ENCODE measurements around the gene ZAR1.

Gene ZAR1

DNA sequence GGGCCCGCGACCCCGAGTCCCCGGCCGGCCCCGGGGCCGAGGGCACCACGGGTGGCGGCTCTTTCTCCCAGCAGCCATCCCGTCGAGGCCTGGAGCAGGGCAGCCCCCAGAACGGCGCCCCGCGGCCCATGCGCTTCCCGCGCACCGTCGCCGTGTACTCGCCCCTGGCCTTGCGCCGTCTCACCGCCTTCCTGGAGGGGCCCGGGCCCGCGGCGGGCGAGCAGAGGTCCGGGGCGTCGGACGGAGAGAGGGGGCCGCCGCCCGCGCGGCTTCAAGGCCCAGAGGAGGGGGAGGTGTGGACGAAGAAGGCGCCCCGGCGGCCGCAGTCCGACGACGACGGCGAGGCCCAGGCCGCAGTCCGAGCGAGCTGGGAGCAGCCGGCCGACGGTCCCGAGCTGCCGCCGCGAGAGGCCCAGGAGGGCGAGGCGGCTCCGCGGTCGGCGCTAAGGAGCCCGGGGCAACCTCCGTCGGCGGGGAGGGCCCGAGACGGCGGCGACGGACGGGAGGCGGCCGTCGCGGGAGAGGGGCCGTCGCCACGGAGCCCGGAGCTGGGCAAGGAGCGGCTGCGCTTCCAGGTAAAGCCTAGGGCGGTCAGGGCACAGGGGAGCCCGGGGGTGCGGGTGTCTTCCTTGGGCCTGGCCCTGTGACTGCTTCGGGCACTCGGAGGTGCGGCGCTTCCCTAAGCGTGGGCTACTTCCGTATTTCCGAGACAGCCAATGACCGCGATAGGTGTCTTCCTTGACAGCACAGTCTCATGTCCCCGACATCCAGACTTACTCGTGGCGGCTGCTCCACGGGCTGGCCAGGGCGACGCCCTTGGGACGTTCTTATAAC lies 845 bp downstream of the ZAR1 start:
- DNase-seq: no peak

DNA sequence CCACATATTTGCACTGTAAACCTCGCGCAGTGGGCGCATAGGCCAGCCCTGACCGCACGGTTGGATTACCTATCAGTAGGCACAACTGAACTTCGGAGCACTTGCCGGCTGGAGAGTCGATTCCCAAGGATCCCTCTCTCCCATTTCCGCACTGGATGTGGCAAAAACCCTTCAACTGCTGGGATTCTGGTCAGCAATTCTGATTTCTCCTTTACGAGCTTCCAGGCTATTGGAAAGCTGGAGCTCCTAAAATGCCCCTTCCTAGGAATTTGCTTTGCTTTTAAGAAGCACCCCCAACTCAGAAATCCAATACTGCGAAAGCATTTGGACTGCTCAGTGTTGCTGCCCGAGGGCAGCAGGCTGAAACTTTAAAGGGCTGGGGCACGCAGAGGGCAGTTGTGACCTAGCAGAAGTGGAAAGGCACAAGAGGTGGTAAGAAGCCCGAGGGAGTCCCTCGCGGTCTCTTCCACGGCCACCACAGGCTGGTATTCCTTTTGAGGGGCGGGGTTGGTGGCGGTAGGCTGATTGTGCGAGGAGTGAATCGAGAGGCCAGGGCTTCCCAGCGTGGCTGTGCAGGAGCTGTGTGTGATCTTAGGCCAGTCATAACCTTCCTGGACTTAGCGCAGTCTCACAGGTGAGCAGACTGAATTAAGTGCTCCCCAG lies 1.6 kb downstream of the ZAR1 start:
- no peak for DNase-seq

DNA sequence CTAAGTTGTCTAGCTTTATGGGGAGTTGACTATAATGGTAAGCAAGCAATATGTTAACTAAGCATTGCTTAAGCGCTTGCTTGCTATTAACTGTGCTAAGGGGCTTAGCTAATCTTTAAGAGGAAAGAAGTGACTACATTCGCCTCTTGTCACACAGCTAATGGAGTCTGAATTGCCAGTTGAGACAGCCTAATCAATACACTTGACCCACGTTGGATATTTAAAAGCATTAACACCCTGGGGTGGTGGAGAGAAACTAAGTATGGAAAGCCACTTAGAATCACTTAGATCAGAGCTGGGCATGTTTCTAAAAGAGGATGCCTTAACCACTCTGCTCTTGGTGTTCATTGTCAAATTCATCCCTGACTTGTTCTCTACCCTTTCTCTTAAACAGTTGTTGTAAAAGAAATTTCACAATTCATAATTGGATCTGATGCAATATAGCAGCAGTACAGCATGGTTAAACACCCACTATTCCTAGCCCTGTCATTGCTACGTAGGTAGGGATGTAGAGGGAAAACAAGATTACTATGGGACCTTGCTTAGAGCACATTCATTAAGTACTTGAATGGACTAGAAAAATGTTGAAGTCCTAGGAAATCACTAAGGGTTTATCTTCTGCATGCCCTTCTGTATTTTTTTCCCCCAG lies 3.5 kb downstream of the ZAR1 start:
- no peak for DNase-seq

DNA sequence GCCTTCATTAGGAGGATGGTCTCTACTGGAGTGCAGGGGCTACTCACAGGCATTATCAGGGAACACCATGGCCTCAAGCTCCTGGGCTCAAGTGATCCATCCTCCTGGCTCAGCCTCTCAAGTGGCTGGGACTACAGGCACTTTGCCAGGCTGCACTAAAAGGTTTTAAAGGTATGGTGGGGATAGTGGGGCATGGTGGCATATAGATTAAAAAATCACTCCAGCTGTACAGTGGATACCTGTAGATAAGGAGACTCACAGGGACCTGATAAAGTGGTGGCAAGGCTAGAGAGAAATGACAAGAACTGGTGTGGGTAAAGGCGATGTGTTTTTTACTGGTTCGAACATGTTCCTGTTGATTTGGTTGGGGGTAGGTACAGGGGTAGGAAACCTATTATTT lies 5.9 kb downstream of the ZAR1 start:
- no peak for DNase-seq

DNA sequence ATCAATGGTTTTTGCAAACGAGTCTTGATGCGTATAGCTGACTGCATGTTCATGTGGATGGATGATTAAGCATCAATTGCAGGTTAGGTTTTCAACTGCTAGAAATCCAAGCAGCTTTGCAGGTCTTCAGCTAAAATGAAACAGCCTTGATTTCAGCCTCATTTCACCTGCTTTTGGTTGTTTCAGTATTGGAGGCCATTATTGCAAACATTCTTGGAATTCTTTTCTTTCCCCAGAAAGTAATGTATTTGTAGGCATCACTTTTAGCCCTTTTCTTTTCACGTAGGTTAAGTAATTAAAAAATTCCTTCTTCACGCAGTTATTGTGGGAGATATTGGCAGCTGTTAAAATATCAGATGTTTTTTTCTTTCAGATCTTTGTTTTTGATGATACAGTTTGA lies 8.8 kb downstream of the ZAR1 start:
- DNase-seq: no peak

DNA sequence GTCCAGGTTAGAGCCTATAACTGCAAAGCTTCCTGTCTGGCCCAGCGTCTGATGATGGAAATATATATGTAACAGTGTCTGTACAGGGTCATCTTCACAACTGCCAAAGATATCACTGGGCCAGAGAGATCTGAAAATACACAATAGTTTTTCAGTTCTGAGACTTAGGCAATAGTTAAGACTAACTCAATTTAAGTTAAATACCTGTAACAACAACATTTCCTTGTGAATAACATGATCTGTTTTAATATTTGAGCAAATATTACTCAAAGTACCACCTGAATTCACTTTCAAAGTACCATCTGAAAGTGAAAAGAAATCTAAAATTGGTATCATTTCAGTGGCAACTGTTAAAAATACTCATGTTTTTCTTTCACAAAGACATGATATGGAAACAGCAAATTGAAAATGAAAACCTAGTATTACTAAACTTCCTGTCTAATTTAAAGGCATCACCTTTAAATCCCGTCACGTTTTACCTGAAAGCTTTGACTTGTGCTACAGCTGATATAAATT lies 9.6 kb downstream of the ZAR1 start:
- DNase-seq: no peak

DNA sequence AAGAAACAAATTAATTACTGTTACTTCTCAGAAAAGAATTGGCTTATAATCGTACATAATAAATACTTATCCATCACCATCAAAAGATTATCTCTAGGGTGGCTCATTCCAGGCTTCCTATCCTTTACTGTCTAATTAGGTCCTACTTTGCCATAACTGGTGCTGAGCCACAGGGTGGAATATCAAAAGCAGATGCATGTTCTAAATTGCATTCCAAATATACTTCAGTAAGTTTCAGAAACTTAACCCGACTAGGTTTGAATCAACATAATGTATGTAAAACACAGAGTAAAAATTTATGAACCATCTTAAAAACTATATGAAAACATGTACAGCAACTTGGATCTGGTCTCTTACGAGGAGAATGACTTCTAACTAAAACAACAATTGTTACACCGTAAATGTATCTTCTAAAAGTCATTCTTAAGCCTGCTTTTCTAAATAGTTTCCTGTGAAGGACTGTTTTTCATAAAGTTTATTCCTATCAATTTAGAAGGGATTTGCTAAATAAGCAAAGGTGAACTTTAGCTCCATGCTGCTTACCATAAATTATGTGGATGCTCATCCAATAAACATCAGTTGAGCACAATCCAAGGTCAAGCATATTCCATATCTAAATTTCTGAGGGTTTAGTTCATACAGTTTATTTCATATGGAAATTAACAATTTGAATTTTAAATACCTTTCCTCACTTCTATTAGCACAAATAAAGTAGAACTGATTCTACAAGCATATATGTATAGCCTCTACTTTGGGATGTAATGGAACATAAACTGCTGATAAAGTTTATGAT lies 13.4 kb downstream of the ZAR1 start:
- DNase-seq: no peak

DNA sequence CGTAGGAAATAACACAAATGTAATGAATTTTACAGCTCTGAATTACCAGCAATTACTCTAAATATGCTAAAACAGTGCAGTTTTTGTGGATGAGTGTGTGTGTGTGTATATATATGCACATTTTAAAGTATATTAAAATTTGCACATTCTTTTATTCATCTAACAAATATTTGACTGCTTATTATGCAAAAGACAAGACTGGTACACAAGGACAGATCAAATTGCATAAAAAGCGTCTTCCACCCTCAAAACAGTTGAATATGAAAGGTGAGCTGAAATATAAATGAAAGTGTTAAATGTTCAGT lies 13.9 kb downstream of the ZAR1 start:
- DNase-seq: no peak

DNA sequence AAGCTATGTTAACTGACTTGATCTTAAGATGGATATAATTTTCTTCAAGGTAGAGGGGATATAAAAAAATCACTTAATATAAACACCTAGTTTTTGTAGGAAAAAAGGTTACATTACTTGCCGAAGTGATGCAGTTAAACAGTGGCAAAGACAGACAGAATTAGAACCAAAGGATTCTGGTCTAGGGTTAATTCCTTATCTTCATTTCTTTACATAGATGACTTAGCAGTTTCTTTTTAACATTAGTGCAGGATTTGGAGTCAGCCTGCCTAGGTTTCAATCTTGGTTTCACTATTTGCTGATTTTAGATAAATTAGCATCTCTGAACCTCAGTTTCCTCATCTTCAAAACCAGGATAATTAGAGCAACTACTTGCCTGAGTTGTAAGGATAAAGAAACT lies 14.3 kb downstream of the ZAR1 start:
- DNase-seq: no peak

DNA sequence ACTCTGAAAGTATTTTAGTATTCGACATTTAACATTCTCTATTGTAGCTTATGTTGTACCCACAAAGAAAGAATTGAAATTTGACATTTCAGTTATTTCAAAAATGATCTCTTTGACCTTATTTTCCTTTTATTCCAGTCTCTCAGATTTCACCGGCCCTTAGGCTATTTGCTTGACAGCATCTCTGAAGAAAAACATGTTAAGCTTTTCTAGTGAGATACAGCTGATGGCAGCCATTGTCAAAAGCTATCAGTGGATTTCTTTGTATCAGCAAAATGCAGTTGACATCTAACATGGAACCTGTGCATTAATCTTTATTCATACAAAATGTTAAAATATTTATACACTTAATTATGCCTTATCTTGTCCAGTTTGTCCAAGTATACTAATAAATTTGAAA lies 16.7 kb downstream of the ZAR1 start:
- no peak for DNase-seq

DNA sequence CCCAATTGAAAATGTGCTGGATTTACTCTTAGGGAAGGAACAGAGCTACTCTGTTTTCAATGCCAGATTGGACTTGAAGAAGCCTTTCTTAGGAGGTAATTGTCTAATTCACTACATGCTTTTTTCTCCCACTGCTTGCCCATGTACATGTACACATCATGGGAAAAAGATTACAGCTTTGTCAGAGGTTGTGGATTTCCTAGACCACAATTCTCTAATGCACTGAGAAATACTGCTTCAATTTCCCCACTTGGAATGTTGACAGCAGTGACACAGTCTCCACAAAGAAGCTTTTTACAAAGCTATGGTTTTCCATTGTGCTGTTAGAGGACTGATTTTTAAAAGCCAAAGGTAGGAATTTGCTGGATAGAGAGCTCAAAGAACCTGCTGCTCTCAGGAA lies 19.5 kb downstream of the ZAR1 start:
- no peak for DNase-seq

DNA sequence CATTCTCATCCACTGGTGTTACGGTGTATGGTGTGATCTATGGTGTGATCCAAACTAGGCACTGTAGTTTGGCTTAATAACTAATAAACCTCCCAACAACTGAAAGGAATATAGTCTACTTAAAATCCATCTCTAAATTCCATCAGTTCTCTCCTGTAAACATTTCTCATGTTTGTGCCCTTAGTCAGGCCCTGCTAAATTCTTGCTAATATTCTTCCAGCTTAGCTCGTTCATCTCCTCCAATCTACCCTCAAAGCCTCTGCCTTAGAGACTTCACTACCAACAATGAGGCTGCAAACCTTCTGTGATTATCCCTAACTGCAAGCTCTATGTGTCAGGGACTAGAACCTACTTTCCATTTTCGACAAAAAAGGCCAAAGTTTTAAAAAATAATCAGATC lies 28.1 kb downstream of the ZAR1 start:
- DNase-seq: no peak

DNA sequence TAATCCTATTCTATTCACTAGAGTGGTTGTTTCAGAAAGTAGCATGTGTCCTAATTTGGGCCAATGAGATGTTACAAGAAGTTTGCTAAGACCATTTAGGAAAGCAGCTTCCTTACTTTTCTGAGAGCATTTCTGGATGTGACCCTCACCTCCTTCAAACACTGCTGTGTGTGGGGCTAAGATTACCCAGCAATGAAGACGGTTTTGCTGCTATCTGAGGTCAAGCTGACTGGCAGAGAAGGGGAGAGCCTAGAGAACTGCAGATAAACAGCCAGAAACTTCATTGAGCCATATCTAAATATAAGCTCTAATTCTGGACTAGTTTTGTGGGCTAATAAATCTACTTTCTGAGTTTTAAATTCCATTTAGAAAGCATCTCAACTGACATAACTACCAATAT lies 36.4 kb downstream of the ZAR1 start:
- DNase-seq: no peak

DNA sequence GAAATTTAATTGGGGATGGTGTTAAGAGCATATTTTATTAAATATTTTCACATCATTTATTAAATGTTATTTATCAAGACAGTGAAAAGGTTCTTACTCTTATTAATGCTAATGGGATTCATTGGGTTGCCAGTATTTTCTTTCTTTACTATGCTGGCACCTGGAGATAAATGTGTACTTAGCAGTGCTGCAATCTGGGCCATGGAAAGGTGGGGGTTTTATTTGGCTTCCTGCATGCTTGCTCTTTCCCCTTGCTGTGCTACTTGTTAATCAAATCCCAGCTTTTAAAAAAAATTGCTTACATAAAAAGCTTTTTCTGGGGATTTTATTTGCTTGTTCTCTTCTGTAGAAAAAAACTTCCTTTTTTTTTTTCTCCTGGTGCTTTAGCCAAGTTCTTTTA lies 48.3 kb downstream of the ZAR1 start:
- DNase-seq: no peak

DNA sequence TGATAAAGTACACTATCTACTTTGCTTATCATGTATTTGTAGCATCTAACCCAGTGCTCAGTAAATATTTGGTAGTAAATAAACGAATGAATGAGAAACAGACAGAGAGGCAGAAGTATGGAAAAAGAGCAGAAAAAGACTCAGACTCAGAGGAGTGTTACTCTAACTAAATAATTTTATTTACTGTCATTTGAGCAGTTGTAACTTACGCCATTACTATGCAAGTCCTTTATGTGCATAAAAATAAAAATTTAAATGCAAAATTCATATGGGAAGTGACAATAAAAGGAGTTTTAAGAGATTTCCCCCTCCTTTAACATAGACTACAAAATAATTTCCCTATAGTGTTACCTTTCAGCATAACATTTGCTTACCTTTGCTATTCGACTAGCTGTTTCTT lies 49.5 kb downstream of the ZAR1 start:
- DNase-seq: no peak

DNA sequence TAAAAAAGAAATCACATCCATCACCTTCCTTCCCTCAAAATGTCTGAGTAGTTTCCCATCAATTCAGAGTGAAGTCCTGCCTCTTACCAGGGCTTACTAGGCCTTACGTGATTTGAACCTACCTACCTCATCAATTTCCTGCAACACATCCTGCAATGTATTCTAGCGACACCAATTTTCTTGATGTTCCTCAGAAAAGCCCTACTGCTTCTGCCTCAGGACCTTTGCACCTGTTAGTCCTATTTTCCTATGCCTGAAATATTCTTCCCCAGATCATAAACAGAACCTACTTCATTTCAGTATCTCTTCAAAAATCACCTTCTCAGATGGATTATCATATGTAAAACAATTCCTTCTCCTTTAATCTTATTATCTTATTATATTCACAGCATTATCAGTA lies 52.8 kb downstream of the ZAR1 start:
- DNase-seq: no peak

DNA sequence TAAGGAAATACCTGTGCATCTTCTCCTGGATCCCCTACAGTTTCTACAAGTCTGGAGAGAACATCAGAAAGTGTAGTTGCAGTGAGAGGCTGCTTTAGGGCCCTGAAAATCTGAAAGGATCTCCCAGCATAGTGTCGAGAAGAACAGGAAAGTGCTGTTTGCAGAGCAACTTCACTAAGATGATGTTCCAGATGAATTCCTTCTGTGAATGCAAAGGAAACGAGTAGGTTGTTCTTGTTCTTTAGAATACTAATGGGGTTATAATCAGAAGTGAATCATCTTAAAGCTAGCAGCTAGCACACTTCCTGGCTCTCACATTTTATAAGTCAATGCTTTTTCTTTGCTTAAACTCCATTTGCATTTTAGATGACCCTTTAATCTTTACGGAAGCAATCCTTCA lies 53.7 kb downstream of the ZAR1 start:
- no peak for DNase-seq
